ENCODE measurements around the gene KCTD21.

DNA sequence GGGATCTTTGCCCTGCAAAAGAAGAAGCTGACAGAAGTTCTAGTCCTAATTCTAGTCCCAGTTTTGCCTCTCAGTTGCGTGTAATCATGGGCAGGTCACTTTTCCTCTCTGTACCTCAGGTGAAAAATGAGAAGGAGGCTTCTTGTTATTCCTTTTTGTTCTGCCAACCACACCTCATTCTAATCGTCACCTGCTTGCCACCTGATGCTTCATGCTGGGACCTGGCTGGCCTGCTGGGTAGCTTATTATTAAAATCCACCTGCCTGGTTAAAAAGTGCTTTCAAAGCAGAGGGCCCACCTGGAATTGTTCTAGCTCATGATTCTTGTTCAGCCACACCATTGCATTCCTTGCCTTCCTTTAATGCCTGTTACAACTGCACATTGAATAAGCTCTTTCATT lies 40.6 kb downstream of the KCTD21 start:
- TF ChIP-seq, protein P1, sequence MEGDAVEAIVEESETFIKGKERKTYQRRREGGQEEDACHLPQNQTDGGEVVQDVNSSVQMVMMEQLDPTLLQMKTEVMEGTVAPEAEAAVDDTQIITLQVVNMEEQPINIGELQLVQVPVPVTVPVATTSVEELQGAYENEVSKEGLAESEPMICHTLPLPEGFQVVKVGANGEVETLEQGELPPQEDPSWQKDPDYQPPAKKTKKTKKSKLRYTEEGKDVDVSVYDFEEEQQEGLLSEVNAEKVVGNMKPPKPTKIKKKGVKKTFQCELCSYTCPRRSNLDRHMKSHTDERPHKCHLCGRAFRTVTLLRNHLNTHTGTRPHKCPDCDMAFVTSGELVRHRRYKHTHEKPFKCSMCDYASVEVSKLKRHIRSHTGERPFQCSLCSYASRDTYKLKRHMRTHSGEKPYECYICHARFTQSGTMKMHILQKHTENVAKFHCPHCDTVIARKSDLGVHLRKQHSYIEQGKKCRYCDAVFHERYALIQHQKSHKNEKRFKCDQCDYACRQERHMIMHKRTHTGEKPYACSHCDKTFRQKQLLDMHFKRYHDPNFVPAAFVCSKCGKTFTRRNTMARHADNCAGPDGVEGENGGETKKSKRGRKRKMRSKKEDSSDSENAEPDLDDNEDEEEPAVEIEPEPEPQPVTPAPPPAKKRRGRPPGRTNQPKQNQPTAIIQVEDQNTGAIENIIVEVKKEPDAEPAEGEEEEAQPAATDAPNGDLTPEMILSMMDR (IDR thresholded peaks at IDR 0.05) = no peak
- no peak for TF ChIP-seq EZH2 (IDR thresholded peaks at IDR 0.05)
- TF ChIP-seq EZH2phosphoT487 (IDR thresholded peaks at IDR 0.05) = no peak

All from neural progenitor cell (in vitro differentiated cells).